Thymus (tissue), 11 donors: ENCODE results near the gene GTF2H1. TPM values are rescaled to one million over a fixed set of nuclear protein-coding genes. Genes with fewer than 3 reads are reported as not detected.

ENCODE experiments used
- DNase-seq, 9 donors: peaks; one replicate each; pipeline ENCODE4 v3.0.0-alpha.2; 2013; ENCODE audit warnings: low spot score in 9 of 9, low read depth in 6 of 9, missing footprints in 1 of 9
- H3K27ac ChIP-seq, 2 donors: one replicate each; pipeline ENCODE4 v1.5.1; 2013; ENCODE audit warnings: control low read depth in 1 of 2, low read depth in 1 of 2, low read length in 1 of 2, mild to moderate bottlenecking in 1 of 2, moderate library complexity in 1 of 2
- H3K27me3 ChIP-seq, 2 donors: one replicate each; pipeline ENCODE4 v1.5.1; 2013; ENCODE audit warnings: low read length in 1 of 2; ENCODE audit not compliant: control insufficient read depth in 2 of 2, insufficient read depth in 1 of 2
- H3K36me3 ChIP-seq, 2 donors: one replicate each; pipeline ENCODE4 v1.5.1; 2013; ENCODE audit warnings: low read length in 1 of 2, mild to moderate bottlenecking in 1 of 2, moderate library complexity in 1 of 2; ENCODE audit not compliant: control insufficient read depth in 2 of 2, insufficient read depth in 2 of 2
- H3K4me1 ChIP-seq, 2 donors: one replicate each; pipeline ENCODE4 v1.5.1; 2013; ENCODE audit warnings: low read length in 2 of 2; ENCODE audit not compliant: control insufficient read depth in 2 of 2, insufficient read depth in 2 of 2
- H3K4me3 ChIP-seq, 2 donors: one replicate each; pipeline ENCODE4 v1.5.1; 2013; ENCODE audit warnings: low read length in 2 of 2, control low read depth in 1 of 2, mild to moderate bottlenecking in 1 of 2
- H3K9me3 ChIP-seq, 2 donors: one replicate each; pipeline ENCODE4 v1.5.1; 2013; ENCODE audit warnings: low read length in 1 of 2, mild to moderate bottlenecking in 1 of 2; ENCODE audit not compliant: control insufficient read depth in 2 of 2, insufficient read depth in 1 of 2
- WGBS: extraction: QIAGEN DNeasy Blood & Tissue Kit; methylation state at CpG from one replicate; pipeline ENCODE4 v1.1.7; 2013; 5-methylcytosine and 5-hydroxymethylcytosine counted together
- polyA plus RNA-seq: library from polyadenylated mRNA; stranded (reverse); fragments of 200-250 nt; gene quantifications from one replicate; pipeline ENCODE4 v1.2.3, GENCODE V29; 2013
- total RNA-seq: library from RNA; stranded (reverse); fragments of 120-200 nt; gene quantifications from one replicate; pipeline ENCODE4 v1.2.4, GENCODE V29; 2013
- donor health status: healthy.

The GTF2H1 gene
- total and polyA plus RNA-seq, 2 donors, result 35.4 to 38.9 TPM

DNA sequence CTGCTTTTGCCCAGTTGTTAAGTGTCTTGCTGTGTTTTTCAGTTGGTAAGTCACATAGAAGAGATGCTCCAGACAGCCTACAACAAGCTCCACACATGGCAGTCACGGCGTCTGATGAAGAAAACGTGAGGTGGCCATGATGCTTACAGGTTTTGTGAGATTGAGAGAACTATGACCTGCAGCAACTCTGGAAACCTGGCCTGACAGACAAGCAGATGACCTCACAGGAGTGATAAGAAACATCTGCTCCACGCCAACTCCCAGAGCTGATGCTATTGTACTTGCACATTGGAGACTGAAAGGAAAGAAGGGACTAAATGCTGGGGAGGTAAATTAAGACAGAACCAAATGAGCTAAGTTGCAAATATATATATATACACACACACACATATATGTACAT lies 43.4 kb downstream of the GTF2H1 start:
- H3K36me3 ChIP-seq, result peaks cover 39 to 59% of the 10 kb centered on the region in 2 donors

DNA sequence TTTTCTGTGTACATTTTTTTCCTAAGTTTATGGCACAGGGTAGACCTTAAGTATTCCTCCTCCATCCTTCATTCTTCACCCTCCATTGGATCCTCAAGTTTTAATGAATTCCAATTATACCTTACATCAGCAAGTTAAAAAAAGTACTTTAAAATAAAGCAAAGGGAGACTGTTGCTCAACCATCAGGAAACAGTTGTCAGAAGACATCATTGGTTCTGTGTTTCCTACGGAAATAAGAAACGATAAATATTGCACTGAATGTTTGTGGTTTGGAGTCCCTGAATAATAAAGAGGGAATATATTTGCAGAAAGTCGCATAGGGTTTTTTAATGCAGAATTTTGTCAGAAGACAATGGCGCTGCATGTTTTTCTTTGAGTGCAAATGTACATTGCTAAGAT lies 43.9 kb downstream of the GTF2H1 start:
- peaks cover 35 to 54% of the 10 kb centered on the region in 2 donors for H3K36me3 ChIP-seq
- no peak for DNase-seq
- WGBS, result 34% methylated on average over 4 of the region's 4 CpGs
- no peak overlapping the region for H3K4me3 ChIP-seq
- H3K9me3 ChIP-seq, result no peaks in the 10 kb centered on the region
- H3K27me3 ChIP-seq, result no peaks in the 10 kb centered on the region
- H3K27ac ChIP-seq, result no peak overlapping the region
- no peaks in the 10 kb centered on the region for H3K4me1 ChIP-seq

More for the DNA sequence above, 43.4 kb downstream of the GTF2H1 start:
- Histone ChIP-seq H3K27me3 (no peaks in the 10 kb centered on the region), H3K27ac (no peak overlapping the region), H3K9me3 (no peaks in the 10 kb centered on the region), H3K4me1 (no peaks in the 10 kb centered on the region), H3K4me3 (no peak overlapping the region)
- WGBS, result 95% methylated on average over 4 of the region's 4 CpGs
- DNase-seq, result no peak

GRCh38 chr11:18367431-18367830 lies 45.1 kb downstream of the GTF2H1 start:
- Histone ChIP-seq H3K4me3 (no peak overlapping the region), H3K27me3 (no peaks in the 10 kb centered on the region), H3K27ac (no peak overlapping the region), H3K4me1 (no peaks in the 10 kb centered on the region), H3K36me3 (peaks cover 26 to 45% of the 10 kb centered on the region in 2 donors), H3K9me3 (no peaks in the 10 kb centered on the region)
- no peak for DNase-seq
- WGBS, result 97% methylated on average over 3 of the region's 3 CpGs

GRCh38 chr11:18368221-18368620 lies 45.9 kb downstream of the GTF2H1 start:
- Histone ChIP-seq H3K9me3 (no peaks in the 10 kb centered on the region), H3K27ac (no peak overlapping the region), H3K27me3 (no peaks in the 10 kb centered on the region), H3K36me3 (peaks cover 21 to 40% of the 10 kb centered on the region in 2 donors), H3K4me1 (no peaks in the 10 kb centered on the region), H3K4me3 (no peak overlapping the region)
- 79% methylated on average over 2 of the region's 2 CpGs for WGBS
- DNase-seq, result no peak

- 84% methylated on average over 2 of the region's 2 CpGs for WGBS
- no peaks in the 10 kb centered on the region for H3K9me3 ChIP-seq
Measured at GRCh38 chr11:18369398-18369797, 47.0 kb downstream of the GTF2H1 start.

GRCh38 chr11:18371279-18371678 lies 48.9 kb downstream of the GTF2H1 start:
- Histone ChIP-seq H3K9me3 (no peaks in the 10 kb centered on the region), H3K36me3 (peaks cover 0 to 14% of the 10 kb centered on the region in 2 donors), H3K4me1 (no peaks in the 10 kb centered on the region), H3K4me3 (no peak overlapping the region), H3K27me3 (no peaks in the 10 kb centered on the region), H3K27ac (no peak overlapping the region)
- no peak for DNase-seq
- WGBS, result 98% methylated on average over 2 of the region's 2 CpGs

More at GRCh38 chr11:18369398-18369797, 47.0 kb downstream of the GTF2H1 start:
- H3K36me3 ChIP-seq, result peaks cover 12 to 32% of the 10 kb centered on the region in 2 donors
- H3K4me3 ChIP-seq, result no peak overlapping the region
- no peak for DNase-seq
- no peaks in the 10 kb centered on the region for H3K27me3 ChIP-seq
- H3K27ac ChIP-seq, result no peak overlapping the region
- H3K4me1 ChIP-seq, result no peaks in the 10 kb centered on the region

DNA sequence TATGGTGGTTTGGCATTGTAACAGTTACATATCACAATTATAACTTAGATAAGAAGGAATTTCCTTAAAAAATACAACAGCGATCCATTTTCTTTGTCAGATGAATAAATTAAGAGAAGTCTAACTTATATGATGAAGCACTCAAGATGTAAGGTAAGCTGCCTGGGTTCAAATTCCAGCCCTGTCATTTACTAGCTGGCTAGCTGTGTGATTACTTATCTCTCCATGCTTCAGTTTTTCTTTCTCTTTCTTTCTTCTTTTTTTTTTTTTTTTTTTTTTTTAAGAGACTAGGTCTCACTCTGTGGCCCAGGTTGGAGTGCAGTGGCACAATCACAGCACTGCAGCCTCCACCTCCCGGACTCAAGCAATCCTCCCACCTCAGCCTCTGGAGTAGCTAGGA lies 49.8 kb downstream of the GTF2H1 start:
- Histone ChIP-seq H3K9me3 (no peaks in the 10 kb centered on the region), H3K27ac (no peak overlapping the region), H3K4me3 (no peak overlapping the region), H3K27me3 (no peaks in the 10 kb centered on the region), H3K36me3 (peaks cover 0 to 9% of the 10 kb centered on the region in 2 donors), H3K4me1 (no peaks in the 10 kb centered on the region)
- WGBS, result 92% methylated on average over 2 of the region's 2 CpGs
- DNase-seq, result no peak

DNA sequence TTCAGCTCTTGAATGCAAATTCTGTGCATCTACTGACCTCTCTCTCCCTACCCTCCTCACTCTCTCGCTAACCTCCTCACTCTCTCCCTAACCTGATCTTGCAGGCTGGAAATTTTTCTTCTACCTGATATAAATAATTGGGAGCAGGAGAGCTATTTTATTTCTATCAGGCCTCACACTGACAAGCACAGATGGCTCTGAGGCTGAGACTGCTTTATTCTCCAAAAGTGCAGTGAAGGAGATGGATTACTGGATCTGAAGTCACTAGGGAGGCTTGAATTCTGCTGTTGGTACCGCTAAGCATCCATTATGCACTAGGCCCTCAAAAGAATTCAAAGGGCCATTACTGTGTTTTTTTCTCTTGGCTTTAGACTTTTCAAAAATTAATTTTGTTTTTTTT lies 52.6 kb downstream of the GTF2H1 start:
- Histone ChIP-seq H3K27ac (no peak overlapping the region), H3K4me1 (no peaks in the 10 kb centered on the region), H3K9me3 (no peaks in the 10 kb centered on the region), H3K4me3 (no peak overlapping the region), H3K27me3 (no peaks in the 10 kb centered on the region), H3K36me3 (no peaks in the 10 kb centered on the region)
- no peak for DNase-seq
- 97% methylated on average over 2 of the region's 2 CpGs for WGBS

DNA sequence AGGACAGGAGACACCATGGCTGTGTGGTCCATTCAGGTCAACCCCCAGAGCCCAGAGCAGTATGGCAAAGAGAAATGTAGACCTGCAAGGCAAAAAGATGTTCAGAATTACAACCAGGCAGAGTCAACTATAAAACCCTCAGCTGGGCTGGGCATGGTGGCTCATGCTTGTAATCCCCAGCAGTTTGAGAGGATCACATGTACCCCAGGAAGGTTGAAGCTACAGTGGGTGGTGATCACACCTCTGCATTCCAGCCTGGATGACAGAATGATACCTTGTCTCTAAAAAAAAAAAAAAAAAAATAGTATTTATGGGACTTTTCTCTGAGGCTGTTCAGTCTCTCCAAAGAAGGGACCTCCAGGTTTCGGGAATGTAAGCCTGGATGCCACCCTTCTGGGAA lies 53.6 kb downstream of the GTF2H1 start:
- WGBS, result 98% methylated on average over 1 of the region's 1 CpG
- Histone ChIP-seq H3K36me3 (no peaks in the 10 kb centered on the region), H3K4me3 (no peak overlapping the region), H3K27ac (no peak overlapping the region), H3K9me3 (no peaks in the 10 kb centered on the region), H3K4me1 (no peaks in the 10 kb centered on the region), H3K27me3 (no peaks in the 10 kb centered on the region)
- no peak for DNase-seq

DNA sequence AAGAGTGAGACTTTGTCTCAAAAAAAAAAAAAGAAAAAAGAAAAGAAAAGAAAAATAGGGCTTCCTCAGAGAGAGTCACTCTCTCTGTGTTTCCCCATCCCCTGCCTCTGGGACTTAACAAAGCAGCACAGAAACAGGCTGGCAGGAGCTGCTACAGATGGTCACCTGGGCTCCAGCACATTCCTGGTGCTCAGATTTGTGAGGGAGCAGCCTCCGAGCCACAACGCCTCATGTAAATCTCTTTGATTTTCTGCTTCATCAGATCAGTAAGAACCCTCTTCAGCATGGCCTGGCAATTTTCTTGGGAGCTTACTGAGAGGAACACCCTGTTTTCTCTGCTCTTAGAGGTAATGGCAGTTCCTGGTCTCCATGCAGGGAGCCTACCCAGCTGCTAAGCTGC lies 56.8 kb downstream of the GTF2H1 start:
- WGBS, result 97% methylated on average over 2 of the region's 2 CpGs
- Histone ChIP-seq H3K9me3 (no peaks in the 10 kb centered on the region), H3K4me1 (peaks cover 14 to 17% of the 10 kb centered on the region in 2 donors), H3K27ac (no peak overlapping the region), H3K36me3 (no peaks in the 10 kb centered on the region), H3K27me3 (no peaks in the 10 kb centered on the region), H3K4me3 (no peak overlapping the region)
- no peak for DNase-seq
